Measurements from ENCODE around the gene SUSD2.
"Not testable (repeated sequence)": the region's sequence is repeated elsewhere in the genome, so short reads cannot be mapped to it uniquely, and the experiment has no call there.

Gene SUSD2

GRCh38 chr22:24201681-24202614, 20.7 kb downstream of the SUSD2 start:
- TF ChIP-seq ZNF274 (IDR thresholded peaks at IDR 0.05; ENCODE audit: low read depth, low read length), result no peak

GRCh38 chr22:24203856-24204255, 22.6 kb downstream of the SUSD2 start:
- not testable (repeated sequence) for H3K4me3 ChIP-seq (ENCODE audit: low read length)

More at GRCh38 chr22:24201681-24202614, 20.7 kb downstream of the SUSD2 start:
- H3K4me3 ChIP-seq (ENCODE audit: low read length), result no peak overlapping the region

GRCh38 chr22:24205438-24206195, 24.3 kb downstream of the SUSD2 start:
- no peak overlapping the region for H3K4me3 ChIP-seq (ENCODE audit: low read length)
- no peak for TF ChIP-seq ZNF274 (IDR thresholded peaks at IDR 0.05; ENCODE audit: low read depth, low read length)

GRCh38 chr22:24206460-24207263, 25.4 kb downstream of the SUSD2 start:
- not testable (repeated sequence) for H3K4me3 ChIP-seq (ENCODE audit: low read length)

- no peak for TF ChIP-seq ZNF274 (IDR thresholded peaks at IDR 0.05; ENCODE audit: low read depth, low read length)
- H3K4me3 ChIP-seq (ENCODE audit: low read length), result no peak overlapping the region
These were observed 26.2 kb downstream of the SUSD2 start for GRCh38 chr22:24207264-24208011.

GRCh38 chr22:24208012-24208749, 26.9 kb downstream of the SUSD2 start:
- no peak overlapping the region for H3K4me3 ChIP-seq (ENCODE audit: low read length)
- TF ChIP-seq ZNF274 (IDR thresholded peaks at IDR 0.05; ENCODE audit: low read depth, low read length), result no peak

GRCh38 chr22:24209016-24209415, 27.7 kb downstream of the SUSD2 start:
- H3K4me3 ChIP-seq (ENCODE audit: low read length), result no peak overlapping the region
- no peak for TF ChIP-seq ZNF274 (IDR thresholded peaks at IDR 0.05; ENCODE audit: low read depth, low read length)

GRCh38 chr22:24209687-24210086, 28.4 kb downstream of the SUSD2 start:
- TF ChIP-seq ZNF274 (IDR thresholded peaks at IDR 0.05; ENCODE audit: low read depth, low read length), result no peak

GRCh38 chr22:24210409-24210808, 29.1 kb downstream of the SUSD2 start:
- H3K4me3 ChIP-seq (ENCODE audit: low read length), result not testable (repeated sequence)

More at GRCh38 chr22:24209687-24210086, 28.4 kb downstream of the SUSD2 start:
- H3K4me3 ChIP-seq (ENCODE audit: low read length), result no peak overlapping the region

GRCh38 chr22:24211716-24212115, 30.4 kb downstream of the SUSD2 start:
- not testable (repeated sequence) for H3K4me3 ChIP-seq (ENCODE audit: low read length)

- H3K4me3 ChIP-seq (ENCODE audit: low read length), result not testable (repeated sequence)
These were observed 31.8 kb downstream of the SUSD2 start for GRCh38 chr22:24213111-24213510.

GRCh38 chr22:24214467-24215285, 33.4 kb downstream of the SUSD2 start:
- H3K4me3 ChIP-seq (ENCODE audit: low read length), result no peak overlapping the region
- TF ChIP-seq ZNF274 (IDR thresholded peaks at IDR 0.05; ENCODE audit: low read depth, low read length), result no peak
